Amygdala (tissue), 56 donors: ENCODE results near the gene LARP4B.
A peak's percentile ranks its signal among the peaks of the same experiment; 100 is the strongest.

Experiments used
- DNase-seq, 56 donors: peaks; one replicate each; lab custom pipeline; 2025; lab: John Stamatoyannopoulos, UW

Gene LARP4B

GRCh38 chr10:931326-932318 lies at the start of gene LARP4B:
TSS of gene LARP4B (minus strand) at chr10:931705. CDS start at chr10:885721, 45,984 bp downstream.
- peak; percentile 38 to 98 (median 93) for DNase-seq

GRCh38 chr10:980468-981093 lies 49.1 kb upstream of the LARP4B start:
- no peak for DNase-seq

GRCh38 chr10:978826-979421 lies 47.4 kb upstream of the LARP4B start:
- no peak for DNase-seq

- no peak for DNase-seq
Observed at GRCh38 chr10:976316-976715, 44.8 kb upstream of the LARP4B start.

GRCh38 chr10:974785-975074 lies 43.2 kb upstream of the LARP4B start:
- no peak for DNase-seq

- DNase-seq: no peak
Observed at GRCh38 chr10:974038-974784, 42.7 kb upstream of the LARP4B start.

GRCh38 chr10:972763-973162 lies 41.3 kb upstream of the LARP4B start:
- DNase-seq: no peak

GRCh38 chr10:971613-972012 lies 40.1 kb upstream of the LARP4B start:
- DNase-seq: no peak

- no peak for DNase-seq
Observed at GRCh38 chr10:971150-971542, 39.6 kb upstream of the LARP4B start.

- DNase-seq: no peak
Observed at GRCh38 chr10:970311-971149, 39.0 kb upstream of the LARP4B start.

- DNase-seq: no peak
Observed at GRCh38 chr10:969473-970150, 38.1 kb upstream of the LARP4B start.

- DNase-seq: no peak
Observed at GRCh38 chr10:968546-969199, 37.2 kb upstream of the LARP4B start.

- no peak for DNase-seq
Observed at GRCh38 chr10:966466-967235, 35.1 kb upstream of the LARP4B start.

- no peak for DNase-seq
Observed at GRCh38 chr10:964988-965417, 33.5 kb upstream of the LARP4B start.

GRCh38 chr10:964321-964987 lies 32.9 kb upstream of the LARP4B start:
- no peak for DNase-seq

GRCh38 chr10:963655-964054 lies 32.1 kb upstream of the LARP4B start:
- DNase-seq: no peak

GRCh38 chr10:963186-963585 lies 31.7 kb upstream of the LARP4B start:
- DNase-seq: no peak
